Activated naive CD4-positive, alpha-beta T cell treated with anti-CD3 and anti-CD28 coated beads, Interleukin-2, amount 10 ng/mL, durations not matched to agents 5 hours and 36 hours (primary cell): ENCODE data around the gene LHX4. TPM values are rescaled to one million over a fixed set of nuclear protein-coding genes. Genes with fewer than 3 reads are reported as not detected.

Source experiments
- total RNA-seq, 2 experiments: library from RNA; stranded (reverse); gene quantifications; one replicate each; pipeline ENCODE4 v1.2.3, GENCODE V29; 2021

The LHX4 gene
- not detected for total RNA-seq

DNA sequence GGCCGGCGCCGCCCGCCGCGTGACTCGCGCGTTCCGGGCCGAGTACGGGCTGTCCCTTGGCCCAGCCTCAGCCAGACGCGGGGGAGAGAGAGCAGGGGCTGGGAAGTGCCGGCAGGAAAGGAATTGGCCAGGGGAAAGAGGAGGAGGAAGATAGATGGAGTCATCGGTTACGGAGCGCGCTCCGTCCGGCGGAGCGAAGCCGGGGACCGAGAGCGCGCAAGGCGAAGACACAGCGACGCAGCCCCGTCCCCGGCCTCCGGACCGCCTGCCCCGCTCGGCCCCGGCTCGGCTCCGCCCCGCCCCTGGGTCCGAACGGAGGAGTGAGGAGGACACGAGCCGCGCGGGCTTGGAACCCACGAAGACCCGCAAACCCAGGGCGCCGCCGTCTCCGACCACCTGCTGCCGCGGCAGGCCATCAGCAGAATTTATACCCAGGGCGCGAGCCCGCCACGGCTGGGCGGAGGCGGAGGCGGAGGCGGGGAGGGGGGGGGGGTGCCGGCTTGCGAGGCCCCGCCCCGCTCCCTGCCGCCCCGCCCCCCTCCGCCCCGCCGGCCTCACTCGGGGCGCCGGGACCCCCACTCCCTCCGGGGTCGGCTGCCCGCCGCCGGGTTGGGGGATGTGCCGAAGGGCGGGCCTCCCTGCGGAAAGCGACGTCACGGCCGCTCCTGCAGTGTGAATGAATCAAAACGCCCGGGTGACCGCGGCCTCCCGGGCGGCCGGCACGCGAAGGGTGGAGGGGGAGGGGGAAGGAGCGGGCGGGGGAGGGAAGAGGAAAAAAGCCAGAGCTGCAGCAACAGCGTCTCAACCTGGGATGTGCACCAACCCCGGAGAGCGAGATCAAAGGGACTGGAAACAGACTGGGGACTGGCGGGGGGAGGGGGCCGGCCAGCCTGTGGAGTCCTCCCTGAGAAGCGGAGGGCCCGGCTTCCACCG lies at the start of gene LHX4:
TSS of gene LHX4 (plus strand) at position 782 of the 933 bp plus-strand sequence. CDS start 266 bp downstream, outside the sequence.

Other genes starting within 250 kb of the LHX4 start
- 10 to 100 TPM; 23.2 to 24.1 TPM for gene QSOX1, start 75.4 kb upstream of the LHX4 start, total RNA-seq